Nephron (organoid): Measurements from ENCODE around the gene THY1.
"Not testable (repeated sequence)": the region's sequence is repeated elsewhere in the genome, so short reads cannot be mapped to it uniquely, and the experiment has no call there.

Experiments used
- H3K27ac Mint-ChIP-seq, 3 experiments: 2 replicates each; pipeline ENCODE4 v1.8.0; 2020; ENCODE audit warnings: mixed read lengths in 3 of 3, mild to moderate bottlenecking in 2 of 3, moderate library complexity in 1 of 3
- H3K27me3 Mint-ChIP-seq: 2 replicates; pipeline ENCODE4 v1.8.0; 2021; ENCODE audit warnings: low read depth, mild to moderate bottlenecking, moderate library complexity, mixed read lengths
- H3K36me3 Mint-ChIP-seq: 2 replicates; pipeline ENCODE4 v1.8.0; 2020; ENCODE audit warnings: low read depth, mixed read lengths
- H3K4me1 Mint-ChIP-seq: 2 replicates; pipeline ENCODE4 v1.8.0; 2020; ENCODE audit warnings: mixed read lengths
- H3K4me3 Mint-ChIP-seq, 3 experiments: 2 replicates each; pipeline ENCODE4 v1.8.0; 2020; ENCODE audit warnings: mild to moderate bottlenecking in 3 of 3, mixed read lengths in 3 of 3, moderate library complexity in 2 of 3
- H3K9me3 Mint-ChIP-seq: 2 replicates; pipeline ENCODE4 v1.8.0; 2020; ENCODE audit warnings: mixed read lengths
- TF ChIP-seq, protein P1 (sequence below), 3 experiments: fragments of 200-600 bp; sonication (generic); IDR thresholded peaks; one replicate each; pipeline ENCODE4 v1.5.0; 2021; ENCODE audit warnings: antibody characterized with exemption in 3 of 3; ENCODE audit not compliant: unreplicated experiment in 3 of 3

THY1 gene

DNA sequence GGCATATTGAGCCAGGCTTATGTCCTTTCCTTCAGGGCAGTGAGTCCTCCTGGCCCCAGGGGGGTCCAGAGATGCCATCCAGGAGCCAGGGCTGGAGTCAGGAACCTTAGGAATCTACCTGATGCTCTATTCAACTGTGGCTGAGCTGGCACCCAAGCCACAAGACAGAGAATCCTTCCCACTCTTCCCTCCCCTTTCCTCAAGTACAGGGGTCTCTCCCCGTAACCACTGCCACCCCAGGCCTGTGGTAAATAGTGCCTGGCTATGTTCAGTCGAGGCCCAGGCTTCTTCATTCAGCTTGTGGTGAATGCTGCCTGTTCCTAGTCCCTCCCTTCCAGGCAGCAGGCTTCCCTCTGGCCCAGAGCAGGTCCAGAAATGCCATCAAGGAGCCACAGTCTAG, 45.5 kb upstream of the THY1 start:
- Mint-ChIP-seq H3K4me3 (no peak overlapping the region), H3K36me3 (peaks cover 5% of the 10 kb centered on the region), H3K27ac (no peak overlapping the region), H3K27me3 (peaks cover 13% of the 10 kb centered on the region), H3K9me3 (peaks cover 34% of the 10 kb centered on the region), H3K4me1 (peaks cover 14% of the 10 kb centered on the region)
- TF ChIP-seq, protein P1, sequence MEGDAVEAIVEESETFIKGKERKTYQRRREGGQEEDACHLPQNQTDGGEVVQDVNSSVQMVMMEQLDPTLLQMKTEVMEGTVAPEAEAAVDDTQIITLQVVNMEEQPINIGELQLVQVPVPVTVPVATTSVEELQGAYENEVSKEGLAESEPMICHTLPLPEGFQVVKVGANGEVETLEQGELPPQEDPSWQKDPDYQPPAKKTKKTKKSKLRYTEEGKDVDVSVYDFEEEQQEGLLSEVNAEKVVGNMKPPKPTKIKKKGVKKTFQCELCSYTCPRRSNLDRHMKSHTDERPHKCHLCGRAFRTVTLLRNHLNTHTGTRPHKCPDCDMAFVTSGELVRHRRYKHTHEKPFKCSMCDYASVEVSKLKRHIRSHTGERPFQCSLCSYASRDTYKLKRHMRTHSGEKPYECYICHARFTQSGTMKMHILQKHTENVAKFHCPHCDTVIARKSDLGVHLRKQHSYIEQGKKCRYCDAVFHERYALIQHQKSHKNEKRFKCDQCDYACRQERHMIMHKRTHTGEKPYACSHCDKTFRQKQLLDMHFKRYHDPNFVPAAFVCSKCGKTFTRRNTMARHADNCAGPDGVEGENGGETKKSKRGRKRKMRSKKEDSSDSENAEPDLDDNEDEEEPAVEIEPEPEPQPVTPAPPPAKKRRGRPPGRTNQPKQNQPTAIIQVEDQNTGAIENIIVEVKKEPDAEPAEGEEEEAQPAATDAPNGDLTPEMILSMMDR (IDR thresholded peaks at IDR 0.05; ENCODE audit: unreplicated experiment in 3 of 3): no peak

DNA sequence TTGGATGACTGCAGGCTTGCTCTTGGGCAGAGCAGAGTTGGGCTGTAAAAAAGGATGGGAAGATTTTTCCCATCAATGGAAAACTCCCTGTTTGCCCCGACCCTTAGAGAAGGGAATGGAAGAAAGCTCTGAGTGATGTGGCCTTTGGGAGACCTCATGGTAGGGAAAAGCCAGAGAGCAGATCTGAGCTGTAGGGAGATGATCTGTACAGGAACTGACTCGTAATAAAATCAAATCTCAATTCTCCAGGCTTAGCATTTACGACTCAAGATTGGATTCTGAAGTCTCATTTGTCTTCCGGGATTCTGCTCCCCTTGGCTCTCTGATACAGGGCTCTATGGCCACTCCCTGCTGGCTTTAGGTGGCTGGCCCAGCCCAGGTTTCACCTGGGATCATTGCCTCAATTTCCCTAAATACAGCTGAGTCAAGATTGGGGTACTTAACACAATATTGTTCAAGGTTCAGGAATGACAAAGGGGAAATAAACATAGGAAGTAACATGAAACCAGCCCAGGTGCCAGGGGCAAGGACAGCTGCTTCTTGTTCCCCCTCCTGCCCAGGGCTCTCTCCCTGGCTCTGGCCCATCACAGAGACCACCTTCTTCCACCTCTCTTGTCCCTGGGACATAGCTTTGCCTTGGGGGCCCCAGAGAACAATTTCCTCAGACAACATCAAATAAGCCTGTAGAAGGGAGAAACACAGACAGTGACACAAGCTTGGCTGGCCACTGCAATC, 38.4 kb upstream of the THY1 start:
- Mint-ChIP-seq H3K4me1 (peaks cover 48% of the 10 kb centered on the region), H3K36me3 (peaks cover 2% of the 10 kb centered on the region), H3K27me3 (no peaks in the 10 kb centered on the region), H3K27ac (peak overlapping the region; percentile 72 to 92 (median 92)), H3K4me3 (no peak overlapping the region), H3K9me3 (peaks cover 19% of the 10 kb centered on the region)
- TF ChIP-seq, protein P1 (IDR thresholded peaks at IDR 0.05; ENCODE audit: unreplicated experiment in 3 of 3): no peak

DNA sequence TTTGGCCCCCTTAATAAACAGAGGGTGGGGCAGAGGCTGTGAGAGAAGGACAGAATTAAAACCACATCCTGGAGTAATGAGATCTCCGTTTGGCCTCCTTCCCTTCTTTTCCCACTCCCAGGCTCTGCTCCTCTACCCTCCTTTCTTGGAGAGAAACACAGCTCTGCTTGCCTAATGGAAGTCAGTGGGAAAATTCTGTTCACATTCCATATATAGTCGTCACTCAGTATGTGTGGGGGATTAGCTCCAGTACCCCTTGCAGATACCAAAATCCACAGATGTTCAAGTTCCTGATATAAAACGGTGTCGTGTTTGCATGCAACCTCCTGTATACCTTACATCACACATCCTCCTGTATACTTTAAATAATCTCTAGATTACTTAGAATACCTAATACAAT, 37.6 kb upstream of the THY1 start:
- peaks cover 48% of the 10 kb centered on the region for H3K4me1 Mint-ChIP-seq
- TF ChIP-seq, protein P1 (IDR thresholded peaks at IDR 0.05; ENCODE audit: unreplicated experiment in 3 of 3): no peak
- no peaks in the 10 kb centered on the region for H3K27me3 Mint-ChIP-seq
- peak overlapping the region; percentile 72 to 92 (median 92) for H3K27ac Mint-ChIP-seq
- H3K9me3 Mint-ChIP-seq: peaks cover 12% of the 10 kb centered on the region
- peak overlapping the region in 1 of 3 experiments; percentile 23 for H3K4me3 Mint-ChIP-seq
- H3K36me3 Mint-ChIP-seq: no peaks in the 10 kb centered on the region

DNA sequence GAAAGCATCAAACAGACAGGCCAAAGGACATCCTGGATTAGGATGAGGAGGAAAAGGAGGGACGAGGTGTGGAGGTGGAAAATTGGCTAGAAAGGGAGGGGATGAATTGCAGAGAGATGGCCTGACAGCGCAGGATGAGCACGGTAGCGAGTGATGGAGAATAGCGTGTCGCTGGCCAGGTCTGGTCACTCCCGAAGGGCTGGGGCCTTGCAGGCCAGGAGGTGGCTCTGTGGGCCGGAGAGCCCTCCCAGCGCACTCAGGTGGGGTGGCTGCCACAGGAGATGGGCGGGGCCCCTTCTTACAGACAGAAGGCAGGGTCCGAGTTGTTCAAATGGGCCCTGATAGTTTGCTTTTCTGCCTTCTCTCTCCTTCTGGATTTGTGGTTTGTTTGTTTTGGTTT, 37.1 kb upstream of the THY1 start:
- Mint-ChIP-seq H3K27ac (peak overlapping the region; percentile 72 to 92 (median 92)), H3K9me3 (peaks cover 8% of the 10 kb centered on the region), H3K36me3 (no peaks in the 10 kb centered on the region), H3K27me3 (no peaks in the 10 kb centered on the region), H3K4me3 (no peak overlapping the region), H3K4me1 (peaks cover 48% of the 10 kb centered on the region)
- TF ChIP-seq, protein P1 (IDR thresholded peaks at IDR 0.05; ENCODE audit: unreplicated experiment in 3 of 3): no peak

DNA sequence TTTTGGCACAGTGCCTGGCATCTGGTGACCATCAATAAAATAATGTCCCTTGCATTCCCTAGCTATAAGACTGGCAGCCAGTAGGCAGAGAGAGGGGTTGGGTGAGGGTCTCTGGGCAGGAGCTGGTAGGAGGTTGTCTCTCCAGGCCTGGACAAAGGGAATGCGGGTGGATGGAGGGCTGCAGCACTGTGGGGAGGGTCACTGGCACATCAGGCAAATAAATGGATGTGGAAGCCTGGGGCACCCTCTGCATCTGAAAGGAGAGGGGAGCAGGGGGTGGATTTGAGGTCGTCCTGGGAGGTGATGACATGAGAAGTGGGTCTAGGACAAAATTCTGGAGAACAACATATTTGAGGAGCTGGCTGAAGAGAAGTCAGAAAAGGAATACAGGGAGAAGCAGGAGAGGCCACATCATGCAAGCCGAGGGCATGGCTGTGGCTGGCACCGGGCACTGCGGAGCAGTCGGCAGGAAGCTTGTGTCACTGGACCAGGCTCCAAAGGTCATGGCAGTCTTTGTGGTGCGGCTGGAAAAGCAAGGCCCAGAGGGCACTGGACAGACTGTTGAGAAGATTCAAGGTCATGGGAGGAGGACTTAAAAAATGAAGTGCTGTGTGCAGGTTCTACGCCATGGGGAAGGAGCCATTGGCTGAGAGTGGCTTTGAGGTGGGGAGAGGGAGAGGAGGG, 36.5 kb upstream of the THY1 start:
- H3K27me3 Mint-ChIP-seq: no peaks in the 10 kb centered on the region
- H3K36me3 Mint-ChIP-seq: no peaks in the 10 kb centered on the region

DNA sequence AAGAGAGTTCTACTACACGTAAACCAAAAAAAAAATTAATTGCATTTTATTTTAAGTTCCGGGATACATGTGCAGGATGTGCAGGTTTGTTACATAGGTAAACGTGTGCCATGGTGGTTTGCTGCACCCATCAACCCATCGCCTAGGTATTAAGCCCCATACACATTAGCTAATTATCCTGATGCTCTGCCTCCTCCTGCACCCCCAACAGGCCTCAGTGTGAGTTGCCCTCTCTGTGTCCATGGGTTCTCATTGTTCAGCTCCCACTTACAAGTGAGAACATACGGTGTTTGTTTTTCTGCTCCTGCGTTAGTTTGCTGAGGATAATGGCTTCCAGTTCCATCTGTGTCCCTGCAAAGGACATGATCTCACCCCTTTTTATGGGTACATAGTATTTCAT, 32.7 kb upstream of the THY1 start:
- not testable (repeated sequence) for H3K4me3 Mint-ChIP-seq, H3K27me3 Mint-ChIP-seq, H3K9me3 Mint-ChIP-seq, H3K27ac Mint-ChIP-seq, H3K36me3 Mint-ChIP-seq
- peaks cover 25% of the 10 kb centered on the region for H3K4me1 Mint-ChIP-seq

More for the DNA sequence above, 36.5 kb upstream of the THY1 start:
- Mint-ChIP-seq H3K4me3 (peak overlapping the region in 1 of 3 experiments; percentile 27), H3K9me3 (peaks cover 1% of the 10 kb centered on the region), H3K27ac (peak overlapping the region; percentile 57 to 92 (median 66)), H3K4me1 (peaks cover 48% of the 10 kb centered on the region)
- TF ChIP-seq, protein P1 (IDR thresholded peaks at IDR 0.05; ENCODE audit: unreplicated experiment in 3 of 3): no peak

DNA sequence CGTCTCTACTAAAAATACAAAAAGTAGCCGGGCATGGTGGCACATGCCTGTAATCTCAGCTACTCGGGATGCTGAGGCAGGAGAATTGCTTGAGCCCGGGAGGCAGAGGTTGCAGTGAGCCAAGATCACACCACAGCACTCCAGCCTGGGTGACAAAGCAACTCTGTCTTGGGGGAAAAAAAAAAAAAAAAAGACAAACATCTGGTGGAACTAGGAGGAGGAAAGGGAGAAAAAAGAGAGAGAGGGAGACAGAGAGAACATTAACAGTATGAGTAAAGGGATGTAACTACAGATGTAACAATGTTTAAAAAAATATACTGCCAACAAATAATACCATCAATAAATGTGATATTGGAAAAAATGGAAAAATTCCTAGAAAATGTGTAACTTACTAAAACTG, 32.3 kb upstream of the THY1 start:
- H3K36me3 Mint-ChIP-seq, H3K9me3 Mint-ChIP-seq, H3K27ac Mint-ChIP-seq, H3K4me3 Mint-ChIP-seq, H3K27me3 Mint-ChIP-seq: not testable (repeated sequence)
- H3K4me1 Mint-ChIP-seq: peaks cover 20% of the 10 kb centered on the region
